Cardiac fibroblast (primary cell): Measurements from ENCODE around the gene NENF.

Experiments used
- DNase-seq, 2 donors: peaks; one replicate each; pipeline versions ENCODE4 v3.0.0 to v3.0.0-alpha.2; 2010; ENCODE audit warnings: low read depth in 2 of 2
- H3K4me3 ChIP-seq, 2 donors: replicated peaks in 1 of 2; 1 replicate in 1 of 2; 2 replicates in 1 of 2; pipeline ENCODE4 v1.5.1; 2011; ENCODE audit warnings: low read depth in 2 of 2, low read length in 2 of 2, mild to moderate bottlenecking in 2 of 2, moderate library complexity in 1 of 2
- TF ChIP-seq, protein P1 (sequence below): IDR thresholded peaks from one replicate; pipeline ENCODE4 v1.5.1; 2011; ENCODE audit warnings: low read depth, mild to moderate bottlenecking, low read length, inconsistent platforms

Gene NENF

GRCh38 chr1:212438831-212439237, 6.1 kb downstream of the NENF start:
- no peak for DNase-seq
- TF ChIP-seq, protein P1, sequence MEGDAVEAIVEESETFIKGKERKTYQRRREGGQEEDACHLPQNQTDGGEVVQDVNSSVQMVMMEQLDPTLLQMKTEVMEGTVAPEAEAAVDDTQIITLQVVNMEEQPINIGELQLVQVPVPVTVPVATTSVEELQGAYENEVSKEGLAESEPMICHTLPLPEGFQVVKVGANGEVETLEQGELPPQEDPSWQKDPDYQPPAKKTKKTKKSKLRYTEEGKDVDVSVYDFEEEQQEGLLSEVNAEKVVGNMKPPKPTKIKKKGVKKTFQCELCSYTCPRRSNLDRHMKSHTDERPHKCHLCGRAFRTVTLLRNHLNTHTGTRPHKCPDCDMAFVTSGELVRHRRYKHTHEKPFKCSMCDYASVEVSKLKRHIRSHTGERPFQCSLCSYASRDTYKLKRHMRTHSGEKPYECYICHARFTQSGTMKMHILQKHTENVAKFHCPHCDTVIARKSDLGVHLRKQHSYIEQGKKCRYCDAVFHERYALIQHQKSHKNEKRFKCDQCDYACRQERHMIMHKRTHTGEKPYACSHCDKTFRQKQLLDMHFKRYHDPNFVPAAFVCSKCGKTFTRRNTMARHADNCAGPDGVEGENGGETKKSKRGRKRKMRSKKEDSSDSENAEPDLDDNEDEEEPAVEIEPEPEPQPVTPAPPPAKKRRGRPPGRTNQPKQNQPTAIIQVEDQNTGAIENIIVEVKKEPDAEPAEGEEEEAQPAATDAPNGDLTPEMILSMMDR, result no peak
- H3K4me3 ChIP-seq, result no peak overlapping the region

DNA sequence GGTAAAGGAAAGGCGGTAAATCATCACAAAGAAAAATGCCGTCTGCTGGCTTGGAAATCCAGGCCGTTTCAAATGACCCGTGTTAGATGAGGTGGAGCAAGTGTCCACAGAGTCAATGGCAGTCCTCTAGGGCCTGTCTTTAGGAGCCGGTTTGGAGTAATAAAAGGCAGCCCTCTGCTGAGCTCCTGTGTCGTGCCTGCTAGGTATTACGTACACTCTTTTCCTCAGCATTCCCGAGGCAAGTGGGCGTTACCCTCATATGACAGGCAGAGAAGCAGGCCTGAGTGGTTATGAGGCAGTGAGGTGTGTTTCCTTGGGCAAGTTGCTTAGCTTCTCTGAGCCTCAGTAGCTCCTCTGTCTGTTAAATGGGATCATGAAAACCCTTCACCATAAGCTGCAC, 7.7 kb downstream of the NENF start:
- TF ChIP-seq, protein P1, result no peak
- no peak for DNase-seq
- H3K4me3 ChIP-seq, result no peak overlapping the region

- DNase-seq, result no peak
- TF ChIP-seq, protein P1, result no peak
- H3K4me3 ChIP-seq, result no peak overlapping the region
These were observed 9.7 kb downstream of the NENF start for GRCh38 chr1:212442408-212442807.

DNA sequence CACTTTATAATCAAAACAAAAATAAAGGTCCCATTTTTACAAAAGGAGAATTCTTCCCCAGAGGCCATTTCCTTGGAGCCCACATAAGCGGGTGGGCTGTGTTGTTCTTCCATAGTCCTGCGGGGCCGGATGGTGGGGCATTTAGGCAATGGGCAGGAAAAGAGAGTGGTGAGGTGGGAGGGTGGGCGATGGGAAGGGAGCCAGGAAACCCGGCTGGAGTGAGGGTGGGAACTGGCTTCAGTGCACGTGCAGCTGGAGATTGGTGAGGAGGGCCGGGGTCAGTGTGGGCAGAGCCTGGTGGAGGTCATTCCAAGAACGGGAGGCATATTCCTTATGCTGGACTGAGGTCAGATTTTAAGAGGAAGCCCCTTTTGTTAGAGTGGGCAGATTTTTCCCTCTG, 13.6 kb downstream of the NENF start:
- no peak overlapping the region for H3K4me3 ChIP-seq
- TF ChIP-seq, protein P1, result no peak
- no peak for DNase-seq

- H3K4me3 ChIP-seq, result no peak overlapping the region
- TF ChIP-seq, protein P1, result no peak
- no peak for DNase-seq
These were observed 14.8 kb downstream of the NENF start for GRCh38 chr1:212447478-212447877.

DNA sequence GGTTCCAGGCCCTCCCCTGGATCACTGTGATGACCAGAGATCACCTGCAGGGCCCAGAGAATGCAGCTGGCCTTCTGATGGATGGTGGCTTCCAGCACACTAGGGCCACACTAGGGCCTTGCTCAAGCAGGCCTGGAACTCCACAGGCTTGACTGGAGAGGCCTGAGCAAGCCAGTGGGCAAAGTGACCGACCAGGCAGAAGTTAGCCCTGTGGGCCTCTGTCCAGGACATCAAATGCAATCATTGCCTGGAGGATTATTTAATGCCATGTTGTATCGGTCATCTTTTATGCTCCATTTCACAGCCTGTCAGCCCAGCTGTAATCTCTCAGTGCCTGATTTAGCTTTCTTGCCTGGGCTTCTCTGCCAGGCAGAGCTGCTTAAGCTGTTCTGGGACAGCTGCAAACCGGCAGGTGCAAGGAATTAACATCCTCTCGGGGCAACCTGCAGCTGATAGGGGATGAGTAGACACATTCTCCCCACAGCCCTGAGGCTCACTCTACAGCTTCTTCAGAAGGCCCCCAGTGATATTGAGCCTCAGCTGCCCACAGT, 17.7 kb downstream of the NENF start:
- no peak overlapping the region for H3K4me3 ChIP-seq
- DNase-seq, result no peak
- TF ChIP-seq, protein P1, result no peak
